ENCODE data around the gene KIDINS220.

KIDINS220 gene

GRCh38 chr2:8697190-8697589 lies 140.2 kb downstream of the KIDINS220 start:
- TF ChIP-seq CTCF (IDR thresholded peaks at IDR 0.05; ENCODE audit: low read depth, low read length), result no peak
- peak; percentile 6 for DNase-seq
- H3K4me3 ChIP-seq (ENCODE audit: low read depth, low read length), result no peak overlapping the region
- H3K36me3 ChIP-seq, result no peaks in the 10 kb centered on the region
- H3K9me3 ChIP-seq (ENCODE audit: severe bottlenecking), result no peaks in the 10 kb centered on the region
- no peak overlapping the region for H3K27ac ChIP-seq
- H3K27me3 ChIP-seq (ENCODE audit: insufficient read depth, low read depth, severe bottlenecking), result no peaks in the 10 kb centered on the region

GRCh38 chr2:8694737-8695136 lies 142.7 kb downstream of the KIDINS220 start:
- H3K4me3 ChIP-seq (ENCODE audit: low read depth, low read length), result no peak overlapping the region
- no peaks in the 10 kb centered on the region for H3K36me3 ChIP-seq
- no peaks in the 10 kb centered on the region for H3K27me3 ChIP-seq (ENCODE audit: insufficient read depth, low read depth, severe bottlenecking)
- no peaks in the 10 kb centered on the region for H3K9me3 ChIP-seq (ENCODE audit: severe bottlenecking)
- DNase-seq, result peak; percentile 1
- no peak for TF ChIP-seq CTCF (IDR thresholded peaks at IDR 0.05; ENCODE audit: low read depth, low read length)
- H3K27ac ChIP-seq, result no peak overlapping the region

- peak; percentile 76 for DNase-seq
- Histone ChIP-seq H3K36me3 (no peaks in the 10 kb centered on the region), H3K27me3 (ENCODE audit: insufficient read depth, low read depth, severe bottlenecking) (no peaks in the 10 kb centered on the region), H3K27ac (no peak overlapping the region; the same call in 1 of the 2 replicates), H3K4me3 (ENCODE audit: low read depth, low read length) (peak overlapping the region; percentile 41), H3K9me3 (ENCODE audit: severe bottlenecking) (no peaks in the 10 kb centered on the region)
- TF ChIP-seq CTCF (IDR thresholded peaks at IDR 0.05; ENCODE audit: low read depth, low read length), result peak; percentile 97
Measured at GRCh38 chr2:8693157-8693821, 144.1 kb downstream of the KIDINS220 start.

GRCh38 chr2:8692783-8693156 lies 144.6 kb downstream of the KIDINS220 start:
- Histone ChIP-seq H3K9me3 (ENCODE audit: severe bottlenecking) (no peaks in the 10 kb centered on the region), H3K27ac (no peak overlapping the region), H3K27me3 (ENCODE audit: insufficient read depth, low read depth, severe bottlenecking) (no peaks in the 10 kb centered on the region), H3K36me3 (no peaks in the 10 kb centered on the region), H3K4me3 (ENCODE audit: low read depth, low read length) (no peak overlapping the region; the same call in 1 of the 2 replicates)
- DNase-seq, result no peak
- TF ChIP-seq CTCF (IDR thresholded peaks at IDR 0.05; ENCODE audit: low read depth, low read length), result no peak

GRCh38 chr2:8691859-8692437 lies 145.5 kb downstream of the KIDINS220 start:
- Histone ChIP-seq H3K4me3 (ENCODE audit: low read depth, low read length) (no peak overlapping the region), H3K36me3 (no peaks in the 10 kb centered on the region), H3K9me3 (ENCODE audit: severe bottlenecking) (no peaks in the 10 kb centered on the region), H3K27ac (no peak overlapping the region), H3K27me3 (ENCODE audit: insufficient read depth, low read depth, severe bottlenecking) (no peaks in the 10 kb centered on the region)
- peak; percentile 4 for DNase-seq
- TF ChIP-seq CTCF (IDR thresholded peaks at IDR 0.05; ENCODE audit: low read depth, low read length), result no peak
